Measurements from ENCODE around the gene HUWE1.
"Not testable (repeated sequence)": the region's sequence is repeated elsewhere in the genome, so short reads cannot be mapped to it uniquely, and the experiment has no call there.

The HUWE1 gene

DNA sequence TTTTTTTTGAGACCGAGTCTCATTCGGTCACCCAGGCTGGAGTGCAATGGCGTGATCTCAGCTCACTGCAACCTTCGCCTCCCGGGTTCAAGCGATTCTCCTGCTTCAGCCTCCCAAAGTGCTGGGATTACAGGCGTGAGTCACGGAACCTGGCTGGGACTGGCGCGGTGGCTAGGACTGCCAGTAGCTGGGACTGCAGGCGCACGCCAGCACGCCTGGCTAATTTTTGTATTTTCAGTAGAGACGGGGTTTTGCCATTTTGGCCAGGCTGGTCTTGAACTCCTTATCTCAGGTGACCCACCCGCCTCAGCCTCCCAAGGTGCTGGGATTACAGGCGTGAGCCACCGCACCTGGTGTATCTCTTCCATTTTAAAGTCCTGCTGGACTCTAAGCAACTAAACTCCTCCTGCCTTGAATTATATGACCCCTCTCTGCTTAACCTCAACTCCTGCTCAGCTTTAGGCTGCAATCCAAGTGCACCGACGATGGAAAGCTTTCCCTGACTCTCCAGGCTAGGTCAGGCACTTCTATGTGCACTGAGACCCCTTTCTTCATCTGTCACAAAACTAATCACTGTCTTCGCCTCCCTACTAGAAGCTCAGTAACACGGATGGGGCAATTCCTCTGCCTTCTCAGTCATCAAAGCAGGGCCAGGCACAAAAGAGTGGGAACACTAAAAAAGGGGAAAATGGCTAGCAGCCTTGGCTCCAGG is 155.1 kb downstream of the HUWE1 start:
- not testable (repeated sequence) for DNase-seq (ENCODE audit: low read depth in 2 of 2)

DNA sequence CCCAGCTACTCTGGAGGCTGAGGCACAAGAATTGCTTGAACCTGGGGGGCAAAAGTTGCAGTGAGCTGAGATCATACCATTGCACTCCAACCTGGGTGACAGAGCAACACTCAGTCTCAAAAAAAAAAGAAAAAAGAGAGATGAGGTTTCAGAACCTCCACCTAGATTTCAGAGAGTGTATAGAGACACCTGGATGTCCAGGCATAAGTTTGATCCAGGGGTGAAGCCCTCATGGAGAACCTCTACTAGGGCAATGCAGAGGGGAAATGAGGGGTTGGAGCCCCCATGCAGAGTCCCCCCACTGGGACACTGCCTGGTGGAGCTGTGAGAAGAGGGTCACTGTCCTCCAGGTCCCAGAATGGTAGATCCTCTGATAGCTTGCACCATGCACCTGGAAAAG is 159.5 kb downstream of the HUWE1 start:
- no peak for DNase-seq (ENCODE audit: low read depth in 2 of 2)

GRCh38 chrX:53511322-53511721 is 175.2 kb downstream of the HUWE1 start:
- no peak for DNase-seq (ENCODE audit: low read depth in 2 of 2)

- not testable (repeated sequence) for DNase-seq (ENCODE audit: low read depth in 2 of 2)
Observed at GRCh38 chrX:53504035-53504434, 182.5 kb downstream of the HUWE1 start.

- no peak for DNase-seq (ENCODE audit: low read depth in 2 of 2)
Observed at GRCh38 chrX:53494436-53494835, 192.1 kb downstream of the HUWE1 start.

GRCh38 chrX:53486285-53486684 is 200.2 kb downstream of the HUWE1 start:
- no peak for DNase-seq (ENCODE audit: low read depth in 2 of 2)

GRCh38 chrX:53483838-53484405 is 202.6 kb downstream of the HUWE1 start:
- DNase-seq (ENCODE audit: low read depth in 2 of 2), result no peak

DNA sequence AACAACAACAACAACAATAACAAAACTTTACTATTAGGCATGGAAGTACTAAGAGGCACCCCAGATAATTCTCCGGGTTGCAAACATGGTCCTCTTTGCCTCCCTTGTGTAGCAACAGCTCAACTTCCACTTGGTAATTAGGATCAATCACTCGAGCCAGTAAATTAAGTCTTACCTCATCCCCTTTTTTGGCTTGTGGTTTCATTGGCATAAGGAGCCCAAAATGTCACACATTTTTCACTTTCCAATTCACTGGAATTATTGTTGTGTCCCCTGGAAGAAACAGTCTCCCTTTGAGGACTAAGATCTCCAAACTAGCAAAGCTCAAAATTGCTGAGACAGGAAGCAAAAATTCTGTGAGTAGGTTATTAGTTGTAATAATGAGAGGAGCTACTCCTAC is 203.1 kb downstream of the HUWE1 start:
- DNase-seq (ENCODE audit: low read depth in 2 of 2), result no peak
